Cerebellar nuclear complex (tissue), 1 donor: ENCODE results near the gene EPHA10.
"Not testable (repeated sequence)": the region's sequence is repeated elsewhere in the genome, so short reads cannot be mapped to it uniquely, and the experiment has no call there.

Experiments
- DNase-seq, 2 experiments: peaks; one replicate each; lab custom pipeline; 2025; lab: John Stamatoyannopoulos, UW

EPHA10 gene

GRCh38 chr1:37716321-37716720 lies 48.6 kb downstream of the EPHA10 start:
- DNase-seq: no peak

- DNase-seq: no peak
Observed at GRCh38 chr1:37714689-37715088, 50.2 kb downstream of the EPHA10 start.

DNA sequence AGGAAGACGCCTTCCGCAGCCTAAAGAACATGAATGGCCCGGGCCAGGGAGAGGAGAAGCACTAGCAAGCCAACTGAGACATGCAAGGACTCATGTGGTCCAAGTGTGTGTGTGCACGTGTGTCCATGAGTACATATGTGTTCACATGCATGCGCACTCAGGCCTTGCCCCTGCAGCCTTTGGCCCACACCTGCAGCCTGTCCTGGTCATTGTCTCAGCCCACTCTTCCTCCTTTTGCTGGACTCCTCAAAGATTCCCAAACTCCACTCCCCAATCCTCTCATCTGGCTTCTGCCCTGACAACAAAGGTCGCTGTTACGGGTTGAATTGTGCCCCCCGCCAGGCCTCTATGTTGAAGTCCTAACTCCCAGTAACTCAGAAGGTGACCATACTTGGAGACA lies 50.7 kb downstream of the EPHA10 start:
- DNase-seq: no peak

DNA sequence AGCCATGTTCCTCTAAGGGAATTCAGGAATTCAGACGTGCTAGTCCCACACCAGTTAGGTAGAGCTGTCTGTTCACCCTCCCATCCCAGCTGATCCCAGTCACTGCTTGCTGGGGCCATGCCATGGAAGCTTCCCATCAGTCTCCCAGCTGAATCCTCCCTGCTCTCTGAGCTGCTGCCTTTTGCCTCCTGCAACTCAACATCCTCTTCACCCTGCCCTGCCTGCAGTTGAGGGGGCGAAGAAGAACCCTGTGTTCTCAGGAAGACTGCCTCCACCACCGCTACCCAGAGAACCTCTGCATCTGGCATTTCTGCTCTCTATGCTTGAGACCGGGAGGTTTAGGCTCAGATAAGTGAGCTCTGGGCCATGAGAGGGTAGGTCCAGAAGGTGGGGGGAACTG lies 56.4 kb downstream of the EPHA10 start:
- DNase-seq: no peak

DNA sequence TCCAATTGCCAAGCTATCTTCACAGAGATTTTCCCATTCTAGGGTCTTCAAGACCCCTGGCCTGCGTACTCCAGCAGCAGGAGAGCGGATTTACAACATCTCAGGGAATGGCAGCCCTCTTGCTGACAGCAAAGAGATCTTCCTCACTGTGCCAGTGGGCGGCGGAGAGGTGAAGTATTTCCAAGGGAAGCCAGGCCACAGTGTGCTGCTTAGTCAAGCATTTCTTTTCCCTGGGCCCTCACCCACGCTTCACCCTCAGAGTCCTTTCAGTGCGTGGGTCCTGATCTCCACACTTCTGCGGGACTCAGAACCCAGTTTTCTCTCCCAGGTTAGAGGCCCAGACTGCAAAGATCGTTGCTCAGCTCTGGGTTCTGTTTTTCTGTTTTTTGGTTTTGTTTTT lies 59.5 kb downstream of the EPHA10 start:
- DNase-seq: no peak

DNA sequence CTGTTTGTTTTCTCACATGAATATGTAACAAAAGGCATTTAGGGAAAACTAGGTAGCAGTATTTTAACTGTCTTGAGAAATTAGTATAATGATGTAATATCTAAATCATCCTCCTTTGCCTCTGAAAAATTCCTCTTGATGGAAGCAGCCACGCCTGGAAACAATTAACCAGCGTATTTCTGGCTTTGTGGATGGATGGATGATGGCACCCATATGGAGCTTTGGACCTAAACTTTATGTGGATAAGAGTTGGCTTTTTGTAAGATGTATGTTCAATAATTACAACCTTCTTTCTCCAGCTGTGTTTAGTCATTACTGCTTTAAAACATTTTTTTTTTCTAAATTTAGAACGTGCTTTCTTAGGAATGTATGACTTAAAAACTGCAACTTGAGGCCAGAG lies 60.0 kb downstream of the EPHA10 start:
- DNase-seq: no peak

DNA sequence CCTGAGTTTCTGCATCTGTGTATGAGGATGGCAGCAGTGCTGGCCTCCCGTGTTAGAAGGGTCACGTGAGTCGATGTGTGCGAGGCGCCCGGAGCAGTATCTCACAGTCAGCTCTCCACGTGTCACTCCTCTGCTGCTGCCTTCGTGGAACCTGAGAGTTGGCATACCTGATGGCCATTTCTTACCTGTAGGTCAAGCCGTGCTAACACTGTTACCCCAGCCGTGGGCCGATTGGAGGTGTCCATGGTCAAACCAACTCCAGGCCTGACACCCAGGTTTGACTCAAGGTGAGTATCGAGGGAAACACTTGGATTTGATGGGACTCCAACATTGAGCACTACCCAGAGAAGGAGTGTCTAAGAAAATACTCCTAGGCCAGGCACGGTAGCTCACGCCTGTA lies 61.9 kb downstream of the EPHA10 start:
- DNase-seq: no peak

DNA sequence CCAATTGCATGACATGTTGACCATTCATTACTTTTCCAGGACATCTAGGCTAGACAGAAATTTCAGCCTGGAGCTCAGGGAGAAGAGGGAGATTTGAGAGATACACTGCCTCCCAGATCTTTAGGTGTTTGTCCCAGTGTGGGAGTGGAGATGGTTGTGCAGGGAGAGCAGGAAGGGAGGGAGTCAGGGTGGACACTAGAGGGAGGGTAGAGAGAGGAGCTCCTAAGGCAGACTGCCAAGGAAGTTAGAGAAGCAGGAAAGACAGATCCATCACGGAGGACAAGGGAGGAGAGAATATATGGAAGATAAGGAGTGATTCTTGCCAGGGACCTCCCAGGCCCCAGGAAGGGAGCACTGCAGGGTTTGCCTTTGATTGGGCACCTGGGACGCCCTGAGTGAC lies 63.9 kb downstream of the EPHA10 start:
- DNase-seq: no peak

GRCh38 chr1:37699147-37699546 lies 65.8 kb downstream of the EPHA10 start:
- no peak for DNase-seq

- DNase-seq: no peak
Observed at GRCh38 chr1:37697737-37698136, 67.2 kb downstream of the EPHA10 start.

GRCh38 chr1:37697090-37697489 lies 67.8 kb downstream of the EPHA10 start:
- DNase-seq: no peak

DNA sequence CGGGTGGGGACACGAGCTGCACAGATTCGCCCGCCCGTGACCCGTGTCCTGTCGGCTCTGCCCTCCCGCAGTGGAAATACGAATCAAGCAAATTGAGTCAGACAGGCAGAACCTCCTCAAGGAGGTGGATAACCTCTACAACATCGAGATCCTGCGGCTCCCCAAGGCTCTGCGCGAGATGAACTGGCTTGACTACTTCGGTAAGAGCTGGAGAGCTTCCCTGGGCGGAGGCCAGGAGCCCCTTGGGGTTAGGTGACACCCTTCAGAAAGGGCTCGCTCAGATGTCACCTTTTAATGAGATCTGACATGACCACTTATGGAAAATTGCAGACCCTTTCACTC lies 72.1 kb downstream of the EPHA10 start:
- DNase-seq: no peak

GRCh38 chr1:37692078-37692833 lies 72.7 kb downstream of the EPHA10 start, which contains the start of gene CDCA8:
Gene CDCA8, plus strand, starts transcription at chr1:37692516. Its CDS starts 175 bp downstream, at chr1:37692691.
- DNase-seq: peak; percentile 88 to 92

DNA sequence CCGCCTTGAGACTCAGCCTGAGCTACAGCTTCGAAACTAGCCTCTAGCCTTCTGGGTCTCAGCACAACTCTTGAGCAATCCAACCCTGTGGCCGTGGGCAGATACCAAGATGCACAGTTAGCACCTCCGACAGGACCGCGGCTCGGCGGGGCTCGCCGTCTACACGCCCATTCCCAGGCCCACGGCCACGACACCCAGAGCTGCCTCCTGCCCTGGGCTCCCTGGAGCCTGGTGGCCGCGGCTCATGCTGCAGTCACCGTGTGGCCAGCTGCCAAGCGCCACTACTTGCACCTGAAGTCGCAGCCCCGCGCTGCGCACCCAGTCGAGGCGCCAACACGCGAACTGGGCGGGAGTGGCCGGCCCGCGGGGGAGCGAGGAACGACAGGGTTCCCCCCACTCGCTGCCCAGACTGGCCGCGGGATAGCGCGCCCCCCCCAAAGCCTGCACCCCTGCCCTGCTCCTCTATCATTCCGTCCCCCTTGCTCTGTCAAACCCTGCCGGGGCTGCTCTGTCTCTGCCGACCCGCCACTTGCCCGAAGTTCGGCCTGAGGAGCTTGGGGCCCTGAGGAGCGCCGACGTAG lies 73.3 kb downstream of the EPHA10 start:
- no peak for DNase-seq

DNA sequence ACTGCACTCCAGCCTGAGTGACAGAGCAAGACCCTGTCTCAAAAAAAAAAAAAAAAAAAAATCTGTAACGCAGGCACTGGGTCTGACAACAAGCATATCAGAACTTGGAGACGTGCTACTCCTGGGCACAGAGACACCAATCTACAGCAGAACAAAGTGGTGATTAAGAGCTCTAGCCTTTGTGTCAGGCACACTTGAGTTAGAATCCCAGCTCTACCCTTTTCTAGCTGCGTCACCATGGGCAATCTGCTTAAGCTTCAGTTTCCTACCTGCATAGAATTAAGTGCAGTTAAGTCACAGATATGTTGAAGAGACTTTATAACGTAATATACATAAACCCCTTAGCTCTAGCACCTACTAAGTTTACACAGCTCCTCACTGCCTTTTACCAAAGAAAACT lies 76.0 kb downstream of the EPHA10 start:
- DNase-seq: no peak

DNA sequence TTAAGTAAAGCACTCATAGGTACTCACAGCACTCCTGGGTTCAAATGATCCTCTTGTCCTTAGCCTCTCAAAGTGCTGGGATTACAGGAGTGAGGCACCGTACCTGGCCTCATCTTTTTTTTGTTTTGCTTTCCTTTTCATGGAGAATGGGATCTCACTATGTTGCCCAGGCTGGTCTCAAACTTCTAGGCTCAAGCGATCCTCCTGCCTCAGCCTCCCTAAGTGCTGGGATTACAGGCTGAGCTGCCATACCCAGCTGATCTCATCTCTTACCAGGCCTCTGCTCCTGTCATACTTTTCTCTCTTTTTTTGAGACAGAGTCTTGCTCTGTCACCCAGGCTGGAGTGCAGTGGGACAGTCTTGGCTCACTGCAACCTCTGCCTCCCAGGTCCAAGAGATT lies 77.2 kb downstream of the EPHA10 start:
- not testable (repeated sequence) for DNase-seq

GRCh38 chr1:37685722-37686121 lies 79.2 kb downstream of the EPHA10 start:
- DNase-seq: no peak

DNA sequence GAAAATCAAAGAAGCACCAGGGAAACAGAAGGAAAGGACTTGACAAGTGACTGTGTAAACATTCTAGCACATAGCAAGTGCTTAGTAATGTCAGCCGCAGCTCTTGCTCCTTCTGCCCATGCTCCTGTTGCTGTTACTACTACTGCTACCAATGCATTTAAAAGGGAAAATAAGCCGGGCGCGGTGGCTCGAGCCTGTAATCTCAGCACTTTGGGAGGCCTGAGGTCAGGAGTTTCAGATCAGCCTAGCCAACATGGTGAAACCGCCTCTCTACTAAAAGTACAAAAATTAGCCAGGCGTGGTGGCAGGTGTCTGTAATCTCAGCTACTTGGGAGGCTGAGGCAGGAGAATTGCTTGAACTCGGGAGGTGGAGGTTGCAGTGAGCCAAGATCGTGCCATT lies 80.7 kb downstream of the EPHA10 start:
- not testable (repeated sequence) for DNase-seq

GRCh38 chr1:37682334-37682987 lies 82.5 kb downstream of the EPHA10 start:
- no peak for DNase-seq

GRCh38 chr1:37680933-37681332 lies 84.0 kb downstream of the EPHA10 start:
- no peak for DNase-seq

DNA sequence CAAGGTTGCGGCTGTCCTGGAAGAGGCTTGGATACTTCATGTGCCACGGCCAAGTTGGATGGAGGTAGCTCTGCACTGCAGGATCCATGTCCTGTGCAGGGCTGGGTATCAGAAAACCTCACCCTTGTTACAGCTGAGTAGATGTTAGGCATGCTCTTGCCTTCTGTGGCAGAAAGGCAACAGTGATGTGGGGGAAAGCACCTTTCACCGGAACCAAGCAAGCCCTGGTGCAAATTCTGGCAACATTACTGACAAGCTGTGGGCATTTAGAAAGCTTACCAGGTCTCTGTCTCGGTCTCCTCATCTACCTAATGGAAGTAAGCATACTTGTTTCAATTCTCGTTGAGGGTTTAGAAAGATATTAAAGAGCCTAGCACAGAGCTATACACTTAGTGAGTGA lies 87.1 kb downstream of the EPHA10 start:
- DNase-seq: no peak

- DNase-seq: no peak
Observed at GRCh38 chr1:37677143-37677439, 87.8 kb downstream of the EPHA10 start.

- DNase-seq: no peak
Observed at GRCh38 chr1:37676281-37677142, 88.4 kb downstream of the EPHA10 start.
